Measurements from ENCODE around the gene BRIP1.

BRIP1 gene

GRCh38 chr17:61764846-61765245 lies 98.5 kb downstream of the BRIP1 start:
- H3K4me3 ChIP-seq (ENCODE audit: low read length): no peak overlapping the region
- DNase-seq (ENCODE audit: low read depth): no peak
- TF ChIP-seq CTCF (IDR thresholded peaks at IDR 0.05; ENCODE audit: insufficient read depth, low read depth, low read length, missing control alignments): no peak

- no peak overlapping the region for H3K4me3 ChIP-seq (ENCODE audit: low read length)
- no peak for DNase-seq (ENCODE audit: low read depth)
- no peak for TF ChIP-seq CTCF (IDR thresholded peaks at IDR 0.05; ENCODE audit: insufficient read depth, low read depth, low read length, missing control alignments)
These were observed 101.5 kb downstream of the BRIP1 start for GRCh38 chr17:61761827-61762226.

- H3K4me3 ChIP-seq (ENCODE audit: low read length): no peak overlapping the region
- TF ChIP-seq CTCF (IDR thresholded peaks at IDR 0.05; ENCODE audit: insufficient read depth, low read depth, low read length, missing control alignments): no peak
- DNase-seq (ENCODE audit: low read depth): no peak
These were observed 104.0 kb downstream of the BRIP1 start for GRCh38 chr17:61759362-61759761.

GRCh38 chr17:61758430-61758829 lies 104.9 kb downstream of the BRIP1 start:
- H3K4me3 ChIP-seq (ENCODE audit: low read length): no peak overlapping the region
- DNase-seq (ENCODE audit: low read depth): no peak
- TF ChIP-seq CTCF (IDR thresholded peaks at IDR 0.05; ENCODE audit: insufficient read depth, low read depth, low read length, missing control alignments): no peak

GRCh38 chr17:61757168-61757567 lies 106.2 kb downstream of the BRIP1 start:
- no peak for DNase-seq (ENCODE audit: low read depth)
- H3K4me3 ChIP-seq (ENCODE audit: low read length): no peak overlapping the region
- TF ChIP-seq CTCF (IDR thresholded peaks at IDR 0.05; ENCODE audit: insufficient read depth, low read depth, low read length, missing control alignments): no peak

- TF ChIP-seq CTCF (IDR thresholded peaks at IDR 0.05; ENCODE audit: insufficient read depth, low read depth, low read length, missing control alignments): no peak
- H3K4me3 ChIP-seq (ENCODE audit: low read length): no peak overlapping the region
- DNase-seq (ENCODE audit: low read depth): no peak
These were observed 106.8 kb downstream of the BRIP1 start for GRCh38 chr17:61756561-61756960.

GRCh38 chr17:61755668-61756067 lies 107.7 kb downstream of the BRIP1 start:
- H3K4me3 ChIP-seq (ENCODE audit: low read length): no peak overlapping the region
- no peak for DNase-seq (ENCODE audit: low read depth)
- no peak for TF ChIP-seq CTCF (IDR thresholded peaks at IDR 0.05; ENCODE audit: insufficient read depth, low read depth, low read length, missing control alignments)

Data from epithelial cell of esophagus (primary cell).